HG02840 (cell line): ENCODE measurements around the gene MYBPHL.

Source experiments
- ATAC-seq: cut with Tn5 transposase; IDR thresholded peaks from one replicate; pipeline ENCODE4 v1.9.1; 2021; ENCODE audit warnings: mild to moderate bottlenecking, moderate library complexity, moderate number of reproducible peaks; ENCODE audit not compliant: unreplicated experiment, low FRiP score

The MYBPHL gene

DNA sequence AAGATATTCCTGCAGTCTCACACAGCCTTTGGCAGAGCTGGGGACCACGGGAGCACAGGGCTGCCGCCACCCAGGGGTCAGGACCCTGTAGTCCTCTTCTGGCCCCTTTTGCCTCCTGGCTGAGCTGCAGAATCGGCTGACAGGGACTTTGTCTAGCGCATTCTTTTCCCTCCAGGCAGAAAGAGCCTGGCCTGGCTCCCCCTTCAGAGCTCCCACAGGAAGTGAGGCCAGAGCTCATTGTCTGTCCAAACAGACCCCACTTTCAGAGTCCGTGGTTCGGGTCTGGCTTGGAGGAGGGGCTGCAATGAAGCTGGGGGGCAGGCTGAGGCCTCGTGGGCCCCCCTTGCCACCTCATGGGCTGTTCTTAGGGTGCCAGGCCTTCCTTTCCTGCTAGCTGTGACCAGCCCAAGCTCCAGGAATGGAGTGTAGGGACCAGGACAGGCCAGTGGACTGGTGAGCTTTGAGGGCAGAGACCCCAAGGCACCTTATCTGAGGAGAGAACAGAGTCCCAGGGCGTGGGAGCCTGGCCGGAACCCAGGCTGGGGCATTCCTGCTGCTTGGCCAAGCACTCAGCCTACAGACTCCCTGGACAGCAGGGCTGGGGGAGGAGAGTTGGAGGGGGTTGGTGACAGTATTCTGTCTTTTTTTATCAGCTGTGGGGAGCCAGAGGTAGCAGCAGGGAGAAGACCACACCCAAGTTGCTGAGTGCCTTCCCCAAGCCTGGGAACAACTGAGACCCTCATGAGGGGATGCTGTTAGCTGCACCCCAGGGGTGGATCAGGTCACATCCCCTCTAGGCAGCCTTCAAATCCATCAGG, 52.8 kb downstream of the MYBPHL start:
- ATAC-seq, result no peak

DNA sequence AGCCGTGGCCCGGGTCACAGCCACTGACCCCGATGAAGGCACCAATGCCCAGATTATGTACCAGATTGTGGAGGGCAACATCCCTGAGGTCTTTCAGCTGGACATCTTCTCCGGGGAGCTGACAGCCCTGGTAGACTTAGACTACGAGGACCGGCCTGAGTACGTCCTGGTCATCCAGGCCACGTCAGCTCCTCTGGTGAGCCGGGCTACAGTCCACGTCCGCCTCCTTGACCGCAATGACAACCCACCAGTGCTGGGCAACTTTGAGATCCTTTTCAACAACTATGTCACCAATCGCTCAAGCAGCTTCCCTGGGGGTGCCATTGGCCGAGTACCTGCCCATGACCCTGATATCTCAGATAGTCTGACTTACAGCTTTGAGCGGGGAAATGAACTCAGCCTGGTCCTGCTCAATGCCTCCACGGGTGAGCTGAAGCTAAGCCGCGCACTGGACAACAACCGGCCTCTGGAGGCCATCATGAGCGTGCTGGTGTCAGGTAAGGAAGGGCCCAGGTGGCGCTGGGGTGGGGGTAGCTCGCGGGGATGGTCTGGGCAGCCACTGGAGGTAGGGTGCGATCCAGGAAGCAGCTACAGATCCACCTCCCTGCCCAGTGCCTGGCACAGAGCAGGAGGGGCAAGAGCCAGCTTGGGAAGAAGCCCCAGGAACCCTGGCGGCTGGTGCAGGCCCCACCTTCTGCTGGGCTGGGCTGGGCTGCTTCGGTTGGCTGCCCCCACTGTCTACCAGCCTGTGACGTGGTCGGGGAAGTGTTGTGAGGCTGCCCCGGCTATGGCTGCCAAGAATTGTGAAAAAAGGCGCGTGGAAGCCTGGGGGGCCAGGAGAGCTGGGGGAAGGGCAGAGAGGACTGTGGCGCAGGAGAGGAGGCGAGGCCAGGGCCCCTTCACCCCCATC, 53.7 kb downstream of the MYBPHL start:
- no peak for ATAC-seq

DNA sequence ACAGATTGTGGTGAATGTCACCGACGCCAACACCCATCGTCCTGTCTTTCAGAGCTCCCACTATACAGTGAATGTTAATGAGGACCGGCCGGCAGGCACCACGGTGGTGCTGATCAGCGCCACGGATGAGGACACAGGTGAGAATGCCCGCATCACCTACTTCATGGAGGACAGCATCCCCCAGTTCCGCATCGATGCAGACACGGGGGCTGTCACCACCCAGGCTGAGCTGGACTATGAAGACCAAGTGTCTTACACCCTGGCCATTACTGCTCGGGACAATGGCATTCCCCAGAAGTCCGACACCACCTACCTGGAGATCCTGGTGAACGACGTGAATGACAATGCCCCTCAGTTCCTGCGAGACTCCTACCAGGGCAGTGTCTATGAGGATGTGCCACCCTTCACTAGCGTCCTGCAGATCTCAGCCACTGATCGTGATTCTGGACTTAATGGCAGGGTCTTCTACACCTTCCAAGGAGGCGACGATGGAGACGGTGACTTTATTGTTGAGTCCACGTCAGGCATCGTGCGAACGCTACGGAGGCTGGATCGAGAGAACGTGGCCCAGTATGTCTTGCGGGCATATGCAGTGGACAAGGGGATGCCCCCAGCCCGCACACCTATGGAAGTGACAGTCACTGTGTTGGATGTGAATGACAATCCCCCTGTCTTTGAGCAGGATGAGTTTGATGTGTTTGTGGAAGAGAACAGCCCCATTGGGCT, 54.5 kb downstream of the MYBPHL start:
- no peak for ATAC-seq

DNA sequence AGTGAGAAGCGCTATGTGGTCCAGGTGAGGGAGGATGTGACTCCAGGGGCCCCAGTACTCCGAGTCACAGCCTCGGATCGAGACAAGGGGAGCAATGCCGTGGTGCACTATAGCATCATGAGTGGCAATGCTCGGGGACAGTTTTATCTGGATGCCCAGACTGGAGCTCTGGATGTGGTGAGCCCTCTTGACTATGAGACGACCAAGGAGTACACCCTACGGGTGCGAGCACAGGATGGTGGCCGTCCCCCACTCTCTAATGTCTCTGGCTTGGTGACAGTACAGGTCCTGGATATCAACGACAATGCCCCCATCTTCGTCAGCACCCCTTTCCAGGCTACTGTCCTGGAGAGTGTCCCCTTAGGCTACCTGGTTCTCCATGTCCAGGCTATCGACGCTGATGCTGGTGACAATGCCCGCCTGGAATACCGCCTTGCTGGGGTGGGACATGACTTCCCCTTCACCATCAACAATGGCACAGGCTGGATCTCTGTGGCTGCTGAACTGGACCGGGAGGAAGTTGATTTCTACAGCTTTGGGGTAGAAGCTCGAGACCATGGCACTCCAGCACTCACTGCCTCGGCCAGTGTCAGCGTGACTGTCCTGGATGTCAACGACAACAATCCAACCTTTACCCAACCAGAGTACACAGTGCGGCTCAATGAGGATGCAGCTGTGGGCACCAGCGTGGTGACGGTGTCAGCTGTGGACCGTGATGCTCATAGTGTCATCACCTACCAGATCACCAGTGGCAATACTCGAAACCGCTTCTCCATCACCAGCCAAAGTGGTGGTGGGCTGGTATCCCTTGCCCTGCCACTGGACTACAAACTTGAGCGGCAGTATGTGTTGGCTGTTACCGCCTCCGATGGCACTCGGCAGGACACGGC, 55.3 kb downstream of the MYBPHL start:
- no peak for ATAC-seq

DNA sequence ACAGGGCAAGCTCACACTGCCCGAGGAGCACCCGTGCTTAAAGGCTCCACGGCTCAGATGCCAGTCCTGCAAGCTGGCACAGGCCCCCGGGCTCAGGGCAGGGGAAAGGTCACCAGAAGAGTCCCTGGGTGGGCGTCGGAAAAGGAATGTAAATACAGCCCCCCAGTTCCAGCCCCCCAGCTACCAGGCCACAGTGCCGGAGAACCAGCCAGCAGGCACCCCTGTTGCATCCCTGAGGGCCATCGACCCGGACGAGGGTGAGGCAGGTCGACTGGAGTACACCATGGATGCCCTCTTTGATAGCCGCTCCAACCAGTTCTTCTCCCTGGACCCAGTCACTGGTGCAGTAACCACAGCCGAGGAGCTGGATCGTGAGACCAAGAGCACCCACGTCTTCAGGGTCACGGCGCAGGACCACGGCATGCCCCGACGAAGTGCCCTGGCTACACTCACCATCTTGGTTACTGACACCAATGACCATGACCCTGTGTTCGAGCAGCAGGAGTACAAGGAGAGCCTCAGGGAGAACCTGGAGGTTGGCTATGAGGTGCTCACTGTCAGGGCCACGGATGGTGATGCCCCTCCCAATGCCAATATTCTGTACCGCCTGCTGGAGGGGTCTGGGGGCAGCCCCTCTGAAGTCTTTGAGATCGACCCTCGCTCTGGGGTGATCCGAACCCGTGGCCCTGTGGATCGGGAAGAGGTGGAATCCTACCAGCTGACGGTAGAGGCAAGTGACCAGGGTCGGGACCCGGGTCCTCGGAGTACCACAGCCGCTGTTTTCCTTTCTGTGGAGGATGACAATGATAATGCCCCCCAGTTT, 56.1 kb downstream of the MYBPHL start:
- no peak for ATAC-seq

DNA sequence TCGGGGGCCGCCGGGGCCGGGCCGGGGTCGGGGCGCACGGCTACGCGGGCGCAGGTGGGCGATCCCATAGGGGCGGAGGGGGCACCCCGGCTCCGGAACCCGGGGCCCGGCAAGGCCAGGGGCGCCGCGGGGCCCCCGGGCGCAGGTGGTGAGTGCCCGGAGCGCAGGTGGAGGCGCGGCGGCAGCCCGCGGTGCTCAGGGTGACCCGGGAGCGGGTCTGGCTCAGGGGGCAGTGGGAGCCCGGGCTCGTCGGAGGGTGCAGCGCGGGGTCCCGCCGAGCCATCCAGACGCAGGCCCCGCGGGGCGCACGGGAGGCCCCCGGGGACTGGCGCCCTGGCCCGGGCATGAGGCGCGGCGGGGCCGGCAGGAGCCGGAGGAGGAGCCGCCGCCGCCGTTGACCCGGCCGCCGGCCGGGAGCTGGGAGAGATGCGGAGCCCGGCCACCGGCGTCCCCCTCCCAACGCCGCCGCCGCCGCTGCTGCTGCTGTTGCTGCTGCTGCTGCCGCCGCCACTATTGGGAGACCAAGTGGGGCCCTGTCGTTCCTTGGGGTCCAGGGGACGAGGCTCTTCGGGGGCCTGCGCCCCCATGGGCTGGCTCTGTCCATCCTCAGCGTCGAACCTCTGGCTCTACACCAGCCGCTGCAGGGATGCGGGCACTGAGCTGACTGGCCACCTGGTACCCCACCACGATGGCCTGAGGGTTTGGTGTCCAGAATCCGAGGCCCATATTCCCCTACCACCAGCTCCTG, 57.0 kb downstream of the MYBPHL start:
- peak; percentile 29 for ATAC-seq

DNA sequence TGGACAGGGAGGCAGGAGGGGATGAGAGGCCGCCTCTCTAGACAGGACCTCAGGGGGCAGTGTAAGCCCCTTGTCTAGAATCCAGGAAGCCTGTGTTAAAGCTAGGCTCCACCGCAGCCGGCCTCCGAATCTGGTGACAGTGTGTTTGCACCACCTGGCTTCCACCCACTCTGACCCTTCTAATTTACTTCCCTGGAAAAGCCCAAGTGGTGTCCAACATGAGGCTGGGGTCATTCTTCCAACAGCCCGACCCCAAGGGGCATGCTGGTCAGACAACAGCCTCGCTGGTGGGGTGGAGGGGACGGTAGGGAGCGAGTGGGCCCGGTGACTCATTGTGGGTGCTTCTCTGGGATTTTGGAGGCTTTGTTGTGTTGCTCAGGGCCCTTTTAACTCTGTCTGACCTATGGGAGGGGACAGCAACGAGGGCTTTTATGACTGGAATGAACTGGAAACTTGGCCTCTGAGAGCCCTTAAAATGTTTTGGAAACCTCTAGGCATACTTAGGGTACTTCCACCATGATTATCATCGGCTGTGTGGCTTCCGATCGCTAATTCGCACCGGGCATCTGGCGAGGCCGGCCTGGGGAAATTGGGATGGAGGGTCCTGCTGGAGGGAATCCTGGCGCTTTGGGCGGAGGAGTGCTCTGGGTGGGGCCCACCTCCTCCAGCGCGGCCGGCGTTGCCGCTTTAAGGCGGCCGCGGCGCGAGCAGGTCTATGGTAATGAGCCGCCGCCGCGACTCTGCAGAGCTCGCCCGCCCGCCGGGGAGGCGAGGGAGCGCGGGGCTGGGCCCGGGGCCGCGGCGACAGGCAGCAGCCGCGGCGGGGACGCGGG, 57.8 kb downstream of the MYBPHL start, which contains the start of gene CELSR2:
Gene CELSR2 (plus strand): TSS at position 743 of the 833 bp plus-strand sequence. CDS start 541 bp downstream, outside the sequence.
- peak; percentile 75 for ATAC-seq

DNA sequence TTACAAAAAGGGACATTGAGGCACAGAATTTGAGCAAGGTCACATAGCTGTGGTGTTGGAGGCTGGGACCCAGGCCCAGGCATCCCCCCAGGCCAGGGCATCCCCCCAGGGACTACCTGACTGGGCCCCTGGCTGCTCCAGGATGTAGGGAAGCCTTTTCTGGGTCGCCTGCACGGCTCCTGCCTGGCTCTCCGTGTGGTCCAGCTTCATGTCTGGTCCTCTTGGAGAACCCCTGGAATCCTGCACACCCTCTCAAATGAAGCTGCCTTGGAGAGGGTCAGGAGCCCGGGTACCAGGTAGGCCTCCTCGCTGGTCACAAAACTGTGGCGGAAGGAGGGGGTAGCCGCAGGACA, 58.4 kb downstream of the MYBPHL start:
- ATAC-seq, result no peak

DNA sequence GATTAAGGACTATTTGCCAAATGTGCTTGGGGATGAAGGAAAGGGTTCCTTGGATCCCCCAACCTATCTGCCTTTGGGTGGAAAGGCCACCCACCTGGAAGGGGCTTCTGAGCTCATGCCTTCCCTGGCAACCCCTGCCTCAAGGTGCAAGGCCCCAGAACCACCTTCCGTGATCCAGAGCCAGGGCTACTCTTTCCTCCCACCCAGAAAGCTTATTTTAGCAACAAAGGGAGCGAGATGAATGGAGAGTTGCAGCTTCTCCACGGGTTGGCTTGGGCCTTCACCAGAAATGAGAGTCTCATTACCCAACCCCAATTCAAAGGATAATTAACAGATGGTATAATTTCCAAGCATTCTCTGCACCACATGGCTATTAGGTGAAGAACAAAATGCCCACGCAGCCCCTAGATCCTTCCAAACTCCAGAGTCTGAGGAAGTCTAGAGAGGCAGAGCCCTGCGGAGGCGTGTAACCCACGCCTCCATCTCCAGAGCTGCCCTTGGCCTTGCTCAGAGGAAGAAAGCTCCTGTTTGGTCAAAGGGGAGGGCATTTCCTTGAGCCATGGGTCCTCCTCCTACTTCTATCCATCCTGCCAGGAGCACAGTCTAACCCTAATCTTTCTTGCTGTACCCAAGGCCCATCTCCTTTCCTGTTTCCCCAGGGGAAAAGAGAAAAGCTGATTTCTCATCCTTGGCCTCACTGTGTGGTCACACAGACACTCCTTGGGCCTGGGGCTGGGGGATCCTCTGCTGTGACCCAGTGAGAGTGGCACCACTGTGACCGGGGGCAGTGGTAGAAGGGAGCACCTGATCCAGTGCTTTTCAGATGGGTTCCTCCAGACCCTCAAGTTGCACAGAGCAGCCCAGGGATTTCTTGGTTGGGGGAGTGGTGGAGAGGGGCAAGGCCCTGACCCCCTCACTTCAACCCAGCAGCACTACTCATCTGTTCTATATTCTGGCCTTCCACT, 59.1 kb downstream of the MYBPHL start:
- no peak for ATAC-seq

DNA sequence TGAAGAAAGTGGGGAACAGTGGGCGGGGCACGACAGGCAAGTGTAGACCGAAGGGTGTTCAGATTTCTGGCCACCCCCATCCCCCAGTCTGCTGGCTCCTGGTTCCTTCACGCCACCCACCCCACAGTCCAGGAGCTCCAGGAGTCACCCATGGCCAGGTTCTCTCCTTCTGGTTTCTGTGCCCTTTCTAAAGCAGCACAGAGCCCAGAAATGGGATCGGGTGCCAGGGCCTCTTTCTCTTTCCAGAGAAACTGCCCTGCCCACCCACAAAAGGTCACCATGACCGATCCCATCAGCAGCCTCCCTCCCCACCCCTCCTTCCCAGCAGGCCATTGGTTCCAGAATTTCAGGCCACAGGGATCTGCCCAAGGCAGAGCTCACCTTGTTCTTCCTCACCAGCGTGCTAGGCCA, 60.7 kb downstream of the MYBPHL start:
- no peak for ATAC-seq

DNA sequence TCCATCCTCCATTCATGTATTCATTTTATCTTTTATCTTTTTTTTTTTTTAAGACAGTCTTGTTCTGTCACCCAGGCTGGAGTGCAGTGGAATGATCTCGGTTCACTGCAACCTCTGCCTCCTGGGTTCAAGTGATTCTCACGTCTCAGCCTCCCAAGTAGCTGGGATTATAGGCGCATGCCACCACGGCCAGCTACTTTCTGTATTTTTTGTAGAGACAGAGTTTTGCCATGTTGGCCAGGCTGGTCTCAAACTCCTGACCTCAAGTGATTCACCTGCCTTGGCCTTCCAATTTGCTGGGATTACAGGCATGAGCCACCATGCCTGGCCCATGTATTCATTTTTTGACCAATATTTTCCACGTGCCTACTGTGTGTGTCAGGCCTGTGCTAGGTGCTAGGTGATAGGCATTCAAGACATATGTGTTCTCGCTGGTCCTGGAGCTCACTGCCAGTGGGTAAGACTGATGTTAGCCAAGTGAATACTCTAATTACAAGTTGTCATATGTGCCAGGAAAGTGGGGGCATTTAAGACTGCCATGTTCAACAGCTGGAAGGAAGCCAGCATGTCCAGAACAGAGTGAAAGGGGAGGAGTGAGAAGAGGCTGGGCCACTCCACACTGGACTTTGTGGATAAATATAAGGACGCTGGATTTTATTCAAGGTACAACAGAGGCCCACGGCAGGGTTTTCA, 62.8 kb downstream of the MYBPHL start:
- ATAC-seq, result no peak

DNA sequence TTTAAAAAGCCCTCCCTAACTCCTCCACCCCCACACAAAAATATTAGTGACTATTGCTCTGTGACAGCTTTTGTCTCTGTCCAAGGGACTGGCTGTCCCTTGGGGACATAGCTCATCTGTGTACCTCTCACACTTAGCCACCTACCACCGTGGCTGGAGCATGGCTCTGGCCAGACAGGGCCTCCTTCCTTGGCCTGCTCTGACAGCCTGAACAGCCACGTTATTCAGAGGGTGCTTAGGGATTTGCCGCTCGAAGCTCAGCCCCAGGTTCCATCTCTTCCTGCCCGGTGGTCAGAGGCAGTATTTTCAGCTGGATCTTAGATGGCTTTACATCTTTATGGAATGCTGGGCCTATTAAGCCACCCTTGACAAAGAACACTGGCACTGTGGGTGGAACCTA, 63.6 kb downstream of the MYBPHL start:
- ATAC-seq, result no peak

DNA sequence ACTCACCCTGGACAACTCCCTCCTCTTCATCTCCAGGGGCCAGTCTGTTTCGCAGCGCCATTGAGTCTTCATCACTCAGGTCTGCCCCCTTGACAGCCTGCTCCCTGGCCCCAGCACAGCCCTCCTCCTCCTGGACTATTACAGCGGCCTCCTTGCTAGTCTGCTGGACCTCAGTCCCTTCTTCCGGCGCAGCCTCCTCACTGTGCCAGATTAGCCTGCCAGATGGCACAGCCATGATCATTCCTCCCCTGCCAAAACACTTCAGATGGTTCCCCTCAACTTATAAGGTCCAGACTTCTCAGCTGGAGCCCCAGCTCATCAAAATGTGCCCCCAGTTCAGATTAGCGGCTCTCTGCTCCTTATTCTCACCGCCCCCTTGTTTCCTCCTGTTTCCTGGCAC, 64.4 kb downstream of the MYBPHL start:
- ATAC-seq, result no peak
